Left lung (tissue), 10 donors: Measurements from ENCODE around the gene MRPS10. TPM values are rescaled to one million over a fixed set of nuclear protein-coding genes. Genes with fewer than 3 reads are reported as not detected.

ENCODE experiments used
- ATAC-seq: fragments of 200-7000 bp; cut with Tn5 transposase; one replicate; pipeline ENCODE4 v1.9.1; 2020; ENCODE audit warnings: moderate library complexity
- DNase-seq, 4 donors: peaks; one replicate each; pipeline ENCODE4 v3.0.0-alpha.2; 2013 to 2020
- H3K27ac ChIP-seq, 2 donors: fragments of 200-600 bp; sonication (generic) in 1 of 2; one replicate each; pipeline versions ENCODE4 v1.5.0 to v1.8.0; 2020 to 2021
- H3K27me3 ChIP-seq, 2 donors: fragments of 200-600 bp; sonication (generic) in 1 of 2; one replicate each; pipeline versions ENCODE4 v1.5.0 to v1.8.0; 2020 to 2021
- H3K36me3 ChIP-seq, 2 donors: fragments of 200-600 bp; sonication (generic) in 1 of 2; one replicate each; pipeline versions ENCODE4 v1.5.0 to v1.8.0; 2020 to 2021
- H3K4me1 ChIP-seq, 2 donors: fragments of 200-600 bp; one replicate each; pipeline ENCODE4 v1.8.0; 2021
- H3K4me3 ChIP-seq, 2 donors: fragments of 200-600 bp; sonication (generic) in 1 of 2; one replicate each; pipeline versions ENCODE4 v1.5.0 to v1.8.0; 2020 to 2021; ENCODE audit warnings: mild to moderate bottlenecking in 1 of 2
- H3K9me3 ChIP-seq, 2 donors: fragments of 200-600 bp; sonication (generic) in 1 of 2; one replicate each; pipeline versions ENCODE4 v1.5.0 to v1.8.0; 2020 to 2021
- intact Hi-C, 2 donors: fragments of 100-400 bp; cut with DNase I; formaldehyde crosslinking; loops; one replicate each; pipeline versions ENCODE4 v1.11.2 to v1.14.2; 2022
- polyA plus RNA-seq, 6 donors: library from polyadenylated mRNA; unstranded; fragments of 120-200 nt; gene quantifications; one replicate each; pipeline ENCODE4 v1.2.1, GENCODE V29; 2013; ENCODE audit not compliant: insufficient read length in 6 of 6
- total RNA-seq, 2 donors: library from RNA; stranded (reverse); fragmentation: NEBNext Ultra II Directional; extraction: Animal tissue kit (Norgen Biotek cat#: 25700); gene quantifications; one replicate each; pipeline ENCODE4 v1.2.1, GENCODE V29; 2021
- TF ChIP-seq, protein P1 (sequence below), 2 donors: fragments of 200-600 bp; sonication (generic) in 1 of 2; IDR thresholded peaks; one replicate each; pipeline versions ENCODE4 v1.5.0 to v1.8.0; 2021; ENCODE audit warnings: antibody characterized with exemption in 2 of 2
- donor health status: DM: no; HTN: yes; CAD: no.
- donor health status: DM: no; HTN: no; CAD: no.

The MRPS10 gene
- total and polyA plus RNA-seq, 8 donors, result 24.5 to 36.0 (median 30.4) TPM

DNA sequence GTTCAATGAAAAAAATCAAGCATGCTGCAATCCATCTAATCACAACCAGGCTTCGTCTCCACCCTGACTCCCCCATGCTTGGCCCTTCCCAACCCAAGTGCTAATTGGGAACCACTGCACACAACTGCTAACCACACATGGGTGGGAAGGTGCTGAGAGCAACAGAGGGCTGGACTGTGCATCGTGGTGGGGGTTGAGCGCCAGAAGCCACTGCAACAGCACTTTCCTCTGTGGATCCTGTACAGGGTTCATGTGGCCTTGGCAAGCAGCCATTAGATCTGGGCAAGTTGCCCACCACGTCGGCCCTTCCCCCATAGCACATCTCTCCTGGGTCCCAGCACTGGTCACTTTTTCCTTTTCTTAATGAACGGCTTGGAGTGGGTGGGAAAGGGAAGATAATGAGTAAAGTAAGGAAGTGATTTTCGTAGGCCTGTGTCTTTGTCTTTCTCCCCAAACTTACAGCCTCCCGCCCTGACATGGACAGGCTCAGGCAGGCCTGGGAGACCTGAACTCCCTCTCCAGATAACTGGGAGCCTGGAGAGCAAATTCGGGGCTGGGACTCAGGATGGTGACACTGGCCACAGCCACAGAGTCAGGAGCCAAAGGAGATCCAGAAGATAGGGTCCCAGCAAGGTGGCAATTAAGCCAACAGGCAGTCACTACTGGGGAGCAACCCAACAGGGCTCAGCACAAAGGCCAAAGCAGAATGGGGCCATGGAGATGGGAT is 34.4 kb upstream of the MRPS10 start:
- DNase-seq (peak in 3 of 4 donors; percentile 57 to 84 (median 74)), ATAC-seq (peak; percentile 67)
- H3K4me1 ChIP-seq, result peaks cover 7 to 10% of the 10 kb centered on the region in 2 donors
- H3K27me3 ChIP-seq, result no peaks in the 10 kb centered on the region
- no peak overlapping the region for H3K4me3 ChIP-seq
- no peaks in the 10 kb centered on the region for H3K9me3 ChIP-seq
- H3K36me3 ChIP-seq, result peaks cover 0 to 43% of the 10 kb centered on the region in 2 donors
- peak overlapping the region in 1 of 2 donors; percentile 1 for H3K27ac ChIP-seq
- intact Hi-C loops, result no loop called here
- TF ChIP-seq, protein P1, sequence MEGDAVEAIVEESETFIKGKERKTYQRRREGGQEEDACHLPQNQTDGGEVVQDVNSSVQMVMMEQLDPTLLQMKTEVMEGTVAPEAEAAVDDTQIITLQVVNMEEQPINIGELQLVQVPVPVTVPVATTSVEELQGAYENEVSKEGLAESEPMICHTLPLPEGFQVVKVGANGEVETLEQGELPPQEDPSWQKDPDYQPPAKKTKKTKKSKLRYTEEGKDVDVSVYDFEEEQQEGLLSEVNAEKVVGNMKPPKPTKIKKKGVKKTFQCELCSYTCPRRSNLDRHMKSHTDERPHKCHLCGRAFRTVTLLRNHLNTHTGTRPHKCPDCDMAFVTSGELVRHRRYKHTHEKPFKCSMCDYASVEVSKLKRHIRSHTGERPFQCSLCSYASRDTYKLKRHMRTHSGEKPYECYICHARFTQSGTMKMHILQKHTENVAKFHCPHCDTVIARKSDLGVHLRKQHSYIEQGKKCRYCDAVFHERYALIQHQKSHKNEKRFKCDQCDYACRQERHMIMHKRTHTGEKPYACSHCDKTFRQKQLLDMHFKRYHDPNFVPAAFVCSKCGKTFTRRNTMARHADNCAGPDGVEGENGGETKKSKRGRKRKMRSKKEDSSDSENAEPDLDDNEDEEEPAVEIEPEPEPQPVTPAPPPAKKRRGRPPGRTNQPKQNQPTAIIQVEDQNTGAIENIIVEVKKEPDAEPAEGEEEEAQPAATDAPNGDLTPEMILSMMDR (IDR thresholded peaks at IDR 0.05), result no peak

DNA sequence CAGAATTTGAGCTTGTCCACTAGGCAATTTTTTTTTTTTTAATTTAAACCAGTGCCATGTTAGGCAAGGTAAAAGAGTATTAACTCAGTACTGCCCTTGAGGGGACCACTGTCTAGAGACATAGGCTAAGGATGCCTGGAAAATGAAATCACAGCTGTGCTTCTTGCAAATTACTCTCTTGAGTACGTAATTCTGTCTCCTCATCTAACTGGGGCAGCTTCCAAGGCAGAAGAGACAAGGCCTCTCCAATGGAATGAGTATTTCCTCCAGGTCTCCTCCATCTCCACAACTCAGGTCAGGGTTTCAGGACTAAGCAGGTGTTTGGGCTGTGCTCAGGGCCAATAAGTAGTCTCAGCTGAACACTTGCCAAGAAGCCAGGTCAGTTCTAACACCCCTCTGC is 33.8 kb upstream of the MRPS10 start:
- ATAC-seq, result peak; percentile 28
- Histone ChIP-seq H3K9me3 (no peaks in the 10 kb centered on the region), H3K27ac (no peak overlapping the region), H3K27me3 (no peaks in the 10 kb centered on the region), H3K4me3 (no peak overlapping the region), H3K4me1 (peaks cover 7 to 10% of the 10 kb centered on the region in 2 donors), H3K36me3 (peaks cover 0 to 38% of the 10 kb centered on the region in 2 donors)
- TF ChIP-seq, protein P1 (IDR thresholded peaks at IDR 0.05), result no peak
- intact Hi-C loops, result no loop called here
- peak in 1 of 4 donors; percentile 63 for DNase-seq

DNA sequence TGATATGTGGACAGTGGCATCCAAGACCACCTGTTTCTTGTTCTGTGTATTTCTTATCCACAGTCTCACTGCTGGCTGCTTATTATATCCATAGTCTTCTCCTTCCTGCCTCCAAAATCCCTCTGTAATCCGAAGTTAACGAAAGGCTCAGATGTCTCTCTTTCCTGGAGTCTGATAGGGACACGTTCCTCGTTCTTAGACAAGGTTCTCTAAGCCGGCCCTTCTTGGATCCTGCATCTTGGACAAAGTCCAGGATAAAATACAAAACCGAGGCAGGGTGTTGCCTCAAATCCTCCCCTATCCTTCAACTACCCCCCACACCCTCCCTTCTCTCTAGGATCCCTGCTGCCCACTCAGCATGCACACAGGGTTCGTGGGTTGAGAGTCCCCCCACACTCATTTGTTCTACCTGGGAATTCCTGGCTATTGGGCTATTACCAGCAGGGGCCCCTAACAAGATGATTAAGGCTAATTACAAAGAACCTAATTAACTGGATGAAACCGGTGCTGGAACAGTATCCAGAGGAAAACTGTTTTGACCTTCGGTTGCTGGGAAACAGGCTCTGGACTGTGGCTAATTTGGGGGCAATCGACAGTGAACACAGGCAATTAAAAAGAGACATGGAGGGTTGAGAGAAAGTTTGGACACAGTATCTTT is 32.7 kb upstream of the MRPS10 start:
- DNase-seq (no peak), ATAC-seq (no peak)
- TF ChIP-seq, protein P1 (IDR thresholded peaks at IDR 0.05), result no peak
- no peak overlapping the region for H3K4me3 ChIP-seq
- H3K36me3 ChIP-seq, result peaks cover 0 to 29% of the 10 kb centered on the region in 2 donors
- H3K27ac ChIP-seq, result no peak overlapping the region
- no peaks in the 10 kb centered on the region for H3K27me3 ChIP-seq
- intact Hi-C loops, result no loop called here
- peaks cover 7 to 10% of the 10 kb centered on the region in 2 donors for H3K4me1 ChIP-seq
- no peaks in the 10 kb centered on the region for H3K9me3 ChIP-seq

DNA sequence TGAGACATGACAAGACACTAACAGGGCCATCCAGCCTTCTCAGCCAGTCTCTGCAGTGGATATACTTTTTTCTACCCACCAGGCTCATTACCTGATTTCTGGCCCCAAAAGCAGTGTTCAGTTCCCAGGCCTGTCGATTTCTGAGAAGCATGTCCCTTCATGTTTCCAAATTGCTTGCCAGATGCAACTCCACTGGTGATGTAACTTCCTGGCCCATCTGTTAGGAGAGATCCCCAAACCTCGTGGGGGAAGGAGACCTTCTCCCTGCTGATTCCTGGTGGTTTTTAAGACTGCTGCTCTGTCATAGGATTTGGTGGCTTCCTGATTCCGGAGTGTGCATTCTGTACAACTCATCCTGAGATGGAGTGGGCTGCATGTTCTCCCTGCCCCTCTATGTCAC is 31.6 kb upstream of the MRPS10 start:
- H3K27me3 ChIP-seq, result no peaks in the 10 kb centered on the region
- no peaks in the 10 kb centered on the region for H3K9me3 ChIP-seq
- TF ChIP-seq, protein P1 (IDR thresholded peaks at IDR 0.05), result no peak
- intact Hi-C loops, result no loop called here
- peaks cover 7 to 10% of the 10 kb centered on the region in 2 donors for H3K4me1 ChIP-seq
- peaks cover 0 to 23% of the 10 kb centered on the region in 2 donors for H3K36me3 ChIP-seq
- H3K4me3 ChIP-seq, result no peak overlapping the region
- no peak overlapping the region for H3K27ac ChIP-seq
- ATAC-seq (no peak), DNase-seq (no peak)

DNA sequence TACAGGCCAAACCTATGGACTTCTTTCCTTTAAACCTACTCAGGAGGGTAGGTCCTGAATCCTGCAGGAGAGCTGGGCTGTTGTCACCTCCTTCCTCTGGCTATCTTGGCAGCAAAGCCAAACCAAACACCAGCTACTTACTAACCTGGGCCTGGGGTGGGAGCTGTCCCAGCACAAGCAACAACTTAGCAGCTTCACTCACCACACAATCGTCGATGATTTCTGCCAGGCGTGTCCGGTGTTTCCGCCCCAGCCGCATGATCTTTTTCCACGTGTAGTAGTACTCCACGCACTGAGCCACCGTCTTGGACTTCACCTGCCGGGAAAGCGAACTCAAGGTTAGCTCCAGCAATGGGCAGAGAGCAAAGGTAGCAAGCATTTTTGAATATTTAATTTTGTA is 25.4 kb upstream of the MRPS10 start:
- Histone ChIP-seq H3K9me3 (no peaks in the 10 kb centered on the region), H3K4me3 (no peak overlapping the region), H3K27me3 (no peaks in the 10 kb centered on the region), H3K27ac (no peak overlapping the region), H3K36me3 (peaks cover 0 to 39% of the 10 kb centered on the region in 2 donors), H3K4me1 (no peaks in the 10 kb centered on the region)
- TF ChIP-seq, protein P1 (IDR thresholded peaks at IDR 0.05), result no peak
- intact Hi-C loops, result no loop called here
- ATAC-seq, result no peak
- no peak for DNase-seq
